Raji (cell line): ENCODE results near the gene LIPA.

Experiments
- POLR2A ChIP-seq: IDR thresholded peaks from 2 replicates; pipeline ENCODE4 v1.6.1; 2011; ENCODE audit warnings: low read depth, low read length, control low read depth; ENCODE audit not compliant: insufficient read depth

Gene LIPA

DNA sequence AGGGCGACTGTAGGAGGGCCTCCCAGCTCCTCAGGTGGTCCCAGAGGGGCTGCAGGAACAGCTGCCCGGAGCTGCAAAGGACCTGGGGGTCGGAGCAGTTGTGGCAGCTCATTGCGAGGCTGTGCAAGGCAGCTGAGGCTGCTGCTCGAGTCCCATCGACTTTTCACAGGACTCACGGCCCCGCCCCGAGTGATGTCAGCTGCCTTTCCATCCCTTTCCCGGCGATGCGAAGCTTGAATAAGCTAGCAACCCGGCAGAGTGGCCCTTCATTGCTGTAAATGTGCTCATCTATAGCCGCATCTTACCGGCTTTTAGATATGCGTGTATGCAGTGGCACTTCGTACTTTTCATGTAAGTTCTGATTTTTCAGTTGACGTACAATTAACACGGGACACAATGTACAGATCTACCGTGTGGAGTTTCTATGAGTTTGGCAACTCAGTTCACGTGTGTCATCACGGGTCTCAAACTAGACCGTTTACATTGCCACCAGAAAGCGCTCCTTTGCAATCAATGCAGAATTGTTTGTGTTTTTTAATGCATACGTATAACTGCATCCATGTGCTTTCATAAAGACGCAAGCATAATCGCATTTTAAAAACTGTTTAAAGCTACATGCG is 44.3 kb downstream of the LIPA start, which contains the start of gene CH25H:
TSS of gene CH25H (minus strand) at position 137 of the 620 bp plus-strand sequence. CDS start at position 112, 25 bp downstream.
- TF ChIP-seq POLR2A, result no peak

DNA sequence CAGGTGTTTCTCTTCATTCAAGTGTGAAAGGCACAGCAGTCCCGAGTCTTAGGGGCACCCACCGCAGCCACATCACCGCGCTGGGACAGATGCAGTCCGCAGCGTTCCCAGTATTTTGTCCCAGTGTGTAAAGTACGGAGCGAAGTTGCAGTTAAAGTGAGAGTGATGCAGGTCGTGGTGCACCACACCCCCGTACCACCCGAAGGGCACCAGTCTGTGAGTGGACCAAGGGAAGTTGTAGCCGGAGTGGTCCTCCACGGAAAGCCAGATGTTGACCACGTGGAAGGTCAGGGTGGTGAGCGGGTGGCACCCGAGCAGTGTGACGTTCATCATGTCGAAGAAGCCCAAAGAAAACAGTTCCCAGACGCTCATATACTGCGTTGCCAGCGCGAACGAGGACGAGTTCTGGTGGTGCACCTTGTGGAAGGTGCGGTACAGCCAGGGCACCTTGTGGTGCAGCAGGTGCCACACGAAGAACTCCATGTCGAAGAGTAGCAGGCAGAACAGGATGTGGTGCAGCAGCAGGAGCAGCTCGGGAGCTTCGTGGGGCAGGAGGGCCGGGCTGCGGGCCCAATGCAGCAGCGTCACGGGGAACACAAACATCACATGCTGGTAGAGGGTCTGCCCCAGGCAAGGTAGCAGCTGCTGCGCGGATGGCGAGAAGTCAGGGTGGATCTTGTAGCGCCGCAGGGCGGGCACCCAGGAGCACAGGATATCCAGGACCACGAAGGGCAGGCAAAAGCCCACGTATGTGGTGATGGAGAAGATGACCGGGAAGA is 45.0 kb downstream of the LIPA start:
- TF ChIP-seq POLR2A, result no peak

DNA sequence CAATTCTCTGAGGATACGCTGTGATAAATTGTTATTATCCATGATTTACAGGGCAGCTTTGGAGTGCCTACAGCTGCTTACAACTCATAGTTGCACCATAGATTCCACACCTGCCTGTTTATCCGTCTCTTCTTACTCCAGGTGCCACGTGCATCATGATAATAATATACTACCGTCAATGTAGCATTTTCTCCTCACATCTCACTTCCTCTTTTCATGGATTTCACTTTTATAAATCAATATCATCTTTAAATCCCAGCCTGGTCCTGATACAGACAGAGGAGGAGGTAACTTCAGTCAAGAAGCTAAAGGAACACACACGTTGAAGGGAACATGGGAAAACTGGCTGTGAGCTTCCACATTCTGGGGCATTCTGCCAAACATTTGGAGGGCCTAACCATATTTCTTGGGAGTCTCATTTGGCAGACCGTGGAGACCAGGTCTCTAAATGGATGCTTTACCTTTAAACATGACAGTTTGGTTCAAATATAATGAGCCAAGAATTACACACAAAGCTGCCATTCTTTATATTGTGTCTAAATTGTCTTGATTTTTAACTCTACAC is 46.9 kb downstream of the LIPA start:
- TF ChIP-seq POLR2A, result no peak

DNA sequence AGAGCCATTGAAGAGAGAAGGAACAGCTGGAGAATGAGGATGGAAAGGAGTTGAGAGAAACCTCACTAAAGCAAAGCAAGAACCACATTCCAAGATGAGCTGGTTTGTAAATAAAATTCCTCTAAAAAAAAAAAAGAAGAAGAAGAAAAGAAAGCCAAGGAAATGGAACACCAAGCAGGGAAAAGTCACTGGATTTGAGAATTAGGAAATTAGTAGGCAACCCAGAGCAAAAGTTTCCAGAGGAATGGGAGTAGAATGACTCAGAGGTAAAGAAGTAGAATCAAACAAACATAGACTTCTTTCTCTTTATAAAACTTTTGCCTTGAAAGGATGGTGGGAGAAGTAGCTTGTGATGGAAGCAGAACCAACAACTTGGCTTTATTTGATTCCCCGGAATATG is 48.3 kb downstream of the LIPA start:
- TF ChIP-seq POLR2A, result no peak

DNA sequence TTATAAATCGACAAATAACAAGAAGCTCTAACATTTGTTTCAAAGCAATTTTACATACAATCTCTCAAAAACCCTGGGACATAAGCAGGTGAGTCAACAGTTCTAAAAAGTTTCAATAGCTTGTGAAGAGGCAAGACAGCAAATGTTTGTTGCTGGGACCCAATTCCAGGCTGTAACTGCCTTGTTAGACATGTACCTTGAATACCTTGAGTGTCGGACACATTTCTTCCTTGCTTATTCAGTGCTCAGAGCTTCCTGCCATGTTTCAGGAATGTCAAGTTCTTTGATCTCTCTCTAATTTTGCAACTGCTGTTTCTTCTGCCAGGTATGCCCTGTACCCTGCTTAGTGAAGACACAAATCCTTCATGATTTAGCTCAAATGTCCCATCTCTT is 49.5 kb downstream of the LIPA start:
- no peak for TF ChIP-seq POLR2A

DNA sequence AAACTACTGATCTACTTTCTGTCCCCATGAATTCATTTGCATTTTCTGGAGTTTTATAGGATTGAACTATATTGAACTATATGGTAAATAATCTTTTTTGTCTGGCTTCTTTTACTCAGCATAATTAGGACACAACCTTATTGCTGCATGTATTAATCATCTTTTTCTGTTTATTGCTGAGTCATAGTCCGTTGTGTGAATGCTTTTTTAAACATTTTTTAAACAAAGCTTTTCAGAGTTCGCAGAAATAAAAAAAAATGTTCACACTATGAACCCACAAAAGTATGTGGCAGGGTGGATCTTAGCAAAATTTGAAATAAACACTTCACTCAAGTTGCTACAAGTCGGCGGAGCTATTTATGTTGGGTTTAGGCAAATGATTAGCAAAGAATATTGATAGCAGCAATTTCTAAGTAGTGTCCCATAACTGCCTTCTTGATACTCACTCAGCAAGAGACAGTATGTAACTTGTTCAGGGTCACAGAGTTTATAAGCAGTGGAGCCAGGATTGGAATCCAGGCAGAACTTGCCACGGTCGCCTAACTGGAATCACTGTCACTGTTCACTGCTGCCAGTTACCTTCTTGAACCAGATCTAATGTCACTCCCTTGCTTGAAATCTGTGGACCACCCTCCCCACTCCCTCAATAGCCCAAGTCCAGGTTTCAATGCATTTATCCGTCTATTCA is 50.1 kb downstream of the LIPA start:
- TF ChIP-seq POLR2A, result no peak

DNA sequence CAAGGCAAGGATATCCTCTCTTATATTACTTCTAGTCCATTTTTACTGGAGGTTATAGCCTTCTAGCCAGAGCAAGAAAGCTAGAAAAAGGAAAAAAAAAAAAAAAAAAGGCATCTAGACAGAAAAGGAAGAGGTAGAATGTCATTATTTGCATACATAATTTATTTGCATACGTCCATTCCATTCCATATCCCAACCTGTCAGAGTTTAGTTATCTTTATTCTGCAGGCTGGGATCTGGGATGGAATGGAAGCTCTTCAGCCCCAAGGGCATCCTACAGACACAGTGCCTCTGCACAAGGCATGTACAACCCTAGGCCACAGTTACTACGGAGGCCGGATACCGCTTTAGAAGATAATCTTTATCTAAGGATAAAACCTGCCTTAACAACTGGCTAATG is 54.1 kb downstream of the LIPA start:
- no peak for TF ChIP-seq POLR2A

DNA sequence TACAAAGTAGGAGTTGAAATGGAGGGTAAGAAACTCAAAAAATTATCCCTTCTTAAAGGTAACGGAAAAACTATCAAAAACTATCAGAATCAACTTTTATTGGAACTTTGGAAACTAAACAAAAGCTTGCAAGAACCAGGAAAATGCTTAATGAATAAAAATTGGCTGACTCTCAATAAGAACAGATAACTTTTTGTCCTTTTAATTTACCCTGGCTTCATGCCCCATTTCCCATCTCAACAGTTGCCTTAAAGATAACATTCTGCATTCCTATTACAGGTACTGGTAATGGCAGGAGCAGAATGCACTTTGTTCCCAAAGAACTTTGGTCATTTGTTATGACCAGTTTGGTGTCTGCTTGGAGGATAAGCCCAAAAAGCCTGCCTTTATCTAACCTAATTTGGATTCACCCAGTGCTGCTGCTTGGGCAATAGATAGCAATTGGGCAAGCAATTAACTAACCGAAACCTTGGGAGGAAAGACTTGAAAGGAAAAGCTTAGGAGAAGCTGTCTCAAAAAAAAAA is 62.3 kb downstream of the LIPA start:
- TF ChIP-seq POLR2A, result no peak

DNA sequence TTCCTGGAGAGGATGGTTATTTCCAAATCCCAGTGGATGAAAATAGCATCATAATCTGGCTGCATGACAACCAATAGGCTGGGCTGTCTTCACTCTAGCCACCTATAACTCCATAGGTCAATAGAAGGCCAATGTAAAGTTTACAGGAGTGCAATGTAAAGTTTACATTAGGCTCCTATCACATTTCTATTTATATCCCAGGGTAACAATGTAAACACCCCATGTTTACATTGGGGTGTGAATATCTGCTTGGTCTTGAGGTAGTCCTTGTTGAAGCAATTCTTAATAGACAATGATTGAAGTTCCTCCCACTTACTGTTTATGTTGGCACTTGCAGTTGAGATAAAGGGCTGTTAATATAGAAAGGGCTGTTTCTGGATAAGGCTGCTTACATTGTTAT is 65.9 kb downstream of the LIPA start:
- no peak for TF ChIP-seq POLR2A

DNA sequence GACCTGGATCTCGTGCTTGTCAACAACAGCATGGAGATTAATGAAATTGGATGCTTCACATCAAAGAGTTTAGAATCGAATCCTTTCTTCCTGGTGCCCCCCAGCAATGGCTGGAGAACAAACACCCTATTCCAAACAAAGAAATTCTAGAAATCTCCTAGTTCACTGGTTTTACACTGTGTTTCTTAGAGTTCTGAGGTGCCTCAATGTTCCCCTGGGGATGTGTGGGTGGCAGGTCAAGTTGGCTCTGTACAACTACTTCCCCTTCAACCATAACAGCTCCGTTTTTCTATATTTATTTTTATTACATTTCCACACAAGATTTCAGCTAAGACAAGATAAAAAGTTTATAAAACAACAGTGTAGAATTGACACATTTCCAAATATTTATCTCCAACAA is 66.9 kb downstream of the LIPA start:
- no peak for TF ChIP-seq POLR2A

DNA sequence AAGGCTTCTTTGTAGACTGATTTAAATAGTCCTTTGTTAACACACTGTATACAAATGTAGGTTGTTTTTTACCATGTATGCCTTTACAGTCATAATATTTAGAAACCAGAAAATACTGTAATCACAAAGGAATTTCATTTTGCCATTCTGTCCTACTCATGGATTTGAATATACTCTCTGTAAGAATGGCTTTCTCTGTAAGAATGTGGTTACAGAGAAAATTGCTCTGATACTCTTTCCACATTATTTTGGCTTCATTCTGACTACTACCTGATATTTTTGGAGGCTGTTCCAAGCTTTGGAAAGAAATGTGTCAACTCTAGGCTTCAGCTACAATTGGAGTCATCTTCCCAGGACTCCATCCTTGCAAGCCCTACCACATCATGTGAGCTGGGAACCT is 68.0 kb downstream of the LIPA start:
- no peak for TF ChIP-seq POLR2A

DNA sequence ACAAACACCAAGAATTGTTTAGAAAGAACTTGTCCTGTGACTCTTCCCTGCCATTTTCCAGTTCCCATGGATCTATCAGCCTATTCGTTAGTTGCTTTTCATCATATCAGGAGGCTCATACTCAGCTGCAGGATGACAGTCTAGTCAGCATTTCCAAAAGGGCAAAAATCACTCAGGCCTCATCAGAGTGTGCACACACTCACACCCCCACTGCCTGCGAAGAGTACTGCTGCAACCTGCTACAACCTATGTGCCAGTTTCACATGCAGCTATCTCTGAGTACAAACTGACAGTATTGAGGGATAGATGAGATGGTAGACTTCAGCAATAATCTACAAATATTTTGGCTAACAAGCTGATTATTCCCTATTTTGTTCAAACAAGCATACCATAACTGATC is 68.7 kb downstream of the LIPA start:
- no peak for TF ChIP-seq POLR2A

DNA sequence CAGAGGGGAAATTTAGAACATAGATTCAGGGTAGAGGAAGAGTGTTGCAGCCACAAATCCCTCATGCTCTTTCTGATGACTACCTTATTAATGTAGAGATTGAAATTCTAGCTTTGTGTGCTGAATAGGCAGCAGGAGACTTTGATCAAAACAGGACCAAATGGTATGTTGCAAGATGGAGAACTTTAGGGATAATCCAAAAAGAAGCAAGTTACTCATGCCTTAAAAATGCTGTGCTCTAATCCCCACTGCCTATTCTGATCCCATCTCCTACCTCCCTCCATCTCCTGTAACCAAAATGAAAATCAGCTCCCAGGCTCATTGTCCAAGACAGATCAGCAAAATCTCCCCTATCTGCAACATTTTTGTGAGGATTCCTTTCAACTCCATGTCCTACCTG is 75.8 kb downstream of the LIPA start:
- no peak for TF ChIP-seq POLR2A

DNA sequence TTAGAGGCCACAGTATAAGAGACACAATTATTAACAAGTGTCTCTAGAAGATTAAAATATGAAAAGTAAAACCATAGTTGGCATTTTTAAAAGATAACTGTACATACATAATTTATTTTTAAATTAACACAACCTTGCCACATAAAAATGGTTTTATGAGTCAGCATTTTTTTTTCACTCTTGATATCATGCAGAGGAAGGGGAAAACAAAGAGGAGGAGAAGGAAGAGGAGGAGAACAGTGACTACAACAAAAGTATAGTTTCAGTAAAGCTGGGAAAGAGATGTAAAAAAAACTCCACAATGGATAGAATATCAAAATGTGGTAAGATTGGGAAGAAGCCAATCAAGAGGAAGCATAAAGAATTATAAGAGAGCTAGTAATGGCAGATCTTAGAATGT is 78.5 kb downstream of the LIPA start:
- TF ChIP-seq POLR2A, result no peak

DNA sequence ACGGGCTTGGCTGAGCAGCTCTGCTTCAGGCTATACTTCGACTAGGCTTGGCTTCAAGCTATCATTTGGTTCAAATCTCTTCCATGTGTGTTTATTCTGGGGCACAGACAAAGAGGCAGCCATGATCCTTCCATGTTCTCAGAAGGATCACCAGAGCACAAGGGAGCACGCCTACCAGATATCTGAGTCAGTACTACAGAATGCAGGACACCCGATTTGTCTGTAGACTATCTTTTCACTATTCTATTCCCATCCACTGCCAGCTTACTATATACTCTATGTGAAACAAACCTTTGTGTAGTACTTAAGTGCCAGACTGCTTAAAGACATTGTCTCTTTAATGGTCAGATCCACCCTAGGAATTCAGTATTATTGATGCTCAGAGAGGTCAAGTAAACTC is 79.6 kb downstream of the LIPA start:
- no peak for TF ChIP-seq POLR2A
